ENCODE measurements around the gene TIMP2. TPM values are rescaled to one million over a fixed set of nuclear protein-coding genes. Genes with fewer than 3 reads are reported as not detected.
A peak's percentile ranks its signal among the peaks of the same experiment; 100 is the strongest.

The TIMP2 gene
- total and polyA plus RNA-seq, 2 of the 13 experiments (the other 11 are each of a cell fraction or from before 2014, with no cell fraction given), result 3.8 to 8.5 TPM

- peak; percentile 81 for DNase-seq (ENCODE audit: low spot score)
- peak overlapping the region; percentile 1 for H3K27ac ChIP-seq (ENCODE audit: extremely low read length, insufficient read depth, low read length)
- ChIA-PET CTCF (ENCODE audit: low intra/inter-chr PET ratio, low total read pairs) (no interaction called here), POLR2A (interaction anchor here (0.7 to 1.1 kb wide), 7 partner anchors 11 to 171 kb away, joined by 3 to 8 read pairs (median 4); partner anchors contain the start of genes CANT1 and LGALS3BP)
- H2AFZ ChIP-seq (ENCODE audit: low read length), result no peak overlapping the region
- H4K20me1 ChIP-seq (ENCODE audit: insufficient read depth, low read length), result peaks cover 26% of the 10 kb centered on the region
- peaks cover 29 to 41% of the 10 kb centered on the region in 2 experiments for H3K36me3 ChIP-seq (replicated peaks in 1 of 2; ENCODE audit: control insufficient read depth in 1 of 2, insufficient read depth in 2 of 2, low read length in 2 of 2)
- in situ Hi-C loops (cut with HindIII; ENCODE audit: extremely low pct_ligation_motif_present, low pct_unique_long_range_greater_than_20kb) (no loop called here), intact Hi-C loops (cut with micrococcal nuclease; ENCODE audit: unreplicated experiment) (no loop called here)
- WGBS (ENCODE audit: low lambda C conversion rate), result 2% methylated on average over 17 of the region's 22 CpGs
- peak; percentile 60 for ATAC-seq
- H3K4me2 ChIP-seq (ENCODE audit: low read depth, low read length), result peak overlapping the region; percentile 98
- no peaks in the 10 kb centered on the region for H3K9me3 ChIP-seq (ENCODE audit: low read length)
- H3K27me3 ChIP-seq (ENCODE audit: control insufficient read depth in 1 of 2, insufficient read depth in 2 of 2, low read length in 2 of 2), result no peaks in the 10 kb centered on the region; a peak in 1 of 5 replicates
- peaks cover 46% of the 10 kb centered on the region for H3K4me1 ChIP-seq (ENCODE audit: insufficient read depth, low read length)
- H3K4me3 ChIP-seq (replicated peaks in 1 of 3; ENCODE audit: insufficient read depth in 1 of 3, low read depth in 2 of 3, low read length in 3 of 3), result peak overlapping the region; percentile 71 to 99 (median 82)
- H3K79me2 ChIP-seq (ENCODE audit: insufficient read depth, low read length), result peaks cover 41% of the 10 kb centered on the region
- FAIRE-seq, result no peak
- peak overlapping the region; percentile 97 for H3K9ac ChIP-seq (ENCODE audit: insufficient read depth, low read depth, low read length)
- no TSS peak for BruUV-seq (replicated peaks)
- TF ChIP-seq NCOA1 (CRISPR knock-in tag; IDR thresholded peaks at IDR 0.05), result no peak
- TF ChIP-seq MYNN (CRISPR knock-in tag; IDR thresholded peaks at IDR 0.05; ENCODE audit: low read depth), result no peak
- no peak for TF ChIP-seq NKX3-1 (CRISPR knock-in tag; IDR thresholded peaks at IDR 0.05)
- no peak for TF ChIP-seq CENPX (CRISPR knock-in tag; IDR thresholded peaks at IDR 0.05)
- TF ChIP-seq ZNF460 (CRISPR knock-in tag; IDR thresholded peaks at IDR 0.05; ENCODE audit: borderline replicate concordance), result no peak
- TF ChIP-seq RAD21 (CRISPR knock-in tag; IDR thresholded peaks at IDR 0.05), result no peak
- no peak for TF ChIP-seq ZNF782 (CRISPR knock-in tag; IDR thresholded peaks at IDR 0.05; ENCODE audit: borderline replicate concordance)
- peak; percentile 68 for TF ChIP-seq HNRNPLL (IDR thresholded peaks at IDR 0.05; ENCODE audit: low read depth, low read length, poor library complexity, severe bottlenecking)
- TF ChIP-seq SMAD9 (CRISPR knock-in tag; IDR thresholded peaks at IDR 0.05), result no peak
- TF ChIP-seq LRRFIP1 (CRISPR knock-in tag; conservative IDR thresholded peaks at IDR 0.05), result no peak
- TF ChIP-seq HBP1 (CRISPR knock-in tag; IDR thresholded peaks at IDR 0.05; ENCODE audit: low read depth), result no peak
- no peak for TF ChIP-seq FOSL1 (CRISPR knock-in tag; IDR thresholded peaks at IDR 0.05; ENCODE audit: borderline replicate concordance)
- no peak for TF ChIP-seq ZNF432 (CRISPR knock-in tag; IDR thresholded peaks at IDR 0.05; ENCODE audit: borderline replicate concordance)
- TF ChIP-seq ZBTB2 (CRISPR knock-in tag; IDR thresholded peaks at IDR 0.05; ENCODE audit: low read depth), result no peak
- no peak for TF ChIP-seq TFAP4 (IDR thresholded peaks at IDR 0.05; ENCODE audit: borderline replicate concordance, low read depth)
- TF ChIP-seq RNF219 (CRISPR knock-in tag; IDR thresholded peaks at IDR 0.05), result no peak
- TF ChIP-seq ZNF841 (CRISPR knock-in tag; IDR thresholded peaks at IDR 0.05; ENCODE audit: borderline replicate concordance), result no peak
Measured at GRCh38 chr17:78838574-78839005, 86.6 kb downstream of the TIMP2 start.
